ENCODE measurements around the gene YBX1. TPM values are rescaled to one million over a fixed set of nuclear protein-coding genes. Genes with fewer than 3 reads are reported as not detected.
"Not testable (repeated sequence)": the region's sequence is repeated elsewhere in the genome, so short reads cannot be mapped to it uniquely, and the experiment has no call there.

Gene YBX1
- total RNA-seq, 1 donor from 2014 or later: 840 TPM

GRCh38 chr1:42676534-42677087, 5.6 kb upstream of the YBX1 start:
- H3K9me3 Mint-ChIP-seq: no peaks in the 10 kb centered on the region
- peaks cover 17% of the 10 kb centered on the region for H3K4me1 Mint-ChIP-seq (ENCODE audit: low read depth)
- intact Hi-C loops (cut with micrococcal nuclease): no loop called here
- H3K36me3 Mint-ChIP-seq (ENCODE audit: low read depth): peaks cover 43% of the 10 kb centered on the region
- no peaks in the 10 kb centered on the region for H3K27me3 Mint-ChIP-seq (ENCODE audit: low read depth)
- H3K4me3 Mint-ChIP-seq (ENCODE audit: low read depth): no peak overlapping the region
- H3K27ac Mint-ChIP-seq: no peak overlapping the region
- no peak for DNase-seq (ENCODE audit: low spot score)

GRCh38 chr1:42679364-42679983, 2.7 kb upstream of the YBX1 start:
- no peak for DNase-seq (ENCODE audit: low spot score)
- H3K4me1 Mint-ChIP-seq (ENCODE audit: low read depth): peaks cover 24% of the 10 kb centered on the region
- intact Hi-C loops (cut with micrococcal nuclease): no loop called here
- H3K27ac Mint-ChIP-seq: no peak overlapping the region
- H3K36me3 Mint-ChIP-seq (ENCODE audit: low read depth): peaks cover 41% of the 10 kb centered on the region
- H3K9me3 Mint-ChIP-seq: no peaks in the 10 kb centered on the region
- H3K4me3 Mint-ChIP-seq (ENCODE audit: low read depth): no peak overlapping the region
- H3K27me3 Mint-ChIP-seq (ENCODE audit: low read depth): no peaks in the 10 kb centered on the region

- H3K4me3 Mint-ChIP-seq (ENCODE audit: low read depth): peak overlapping the region; percentile 95
- intact Hi-C loops (cut with micrococcal nuclease): loop anchor here (5.0 to 10.0 kb wide), 4 partner anchors 242 to 1695 kb away; partner anchors contain the start of genes ELOVL1 and FOXJ3
These were observed 2.2 kb upstream of the YBX1 start for GRCh38 chr1:42680055-42680454.

GRCh38 chr1:42680921-42681683, 1.1 kb upstream of the YBX1 start:
- H3K4me3 Mint-ChIP-seq (ENCODE audit: low read depth): peak overlapping the region; percentile 95
- peak overlapping the region; percentile 96 for H3K27ac Mint-ChIP-seq

More at GRCh38 chr1:42680055-42680454, 2.2 kb upstream of the YBX1 start:
- Mint-ChIP-seq H3K36me3 (ENCODE audit: low read depth) (peaks cover 41% of the 10 kb centered on the region), H3K4me1 (ENCODE audit: low read depth) (peaks cover 30% of the 10 kb centered on the region), H3K27ac (no peak overlapping the region), H3K27me3 (ENCODE audit: low read depth) (no peaks in the 10 kb centered on the region), H3K9me3 (no peaks in the 10 kb centered on the region)
- no peak for DNase-seq (ENCODE audit: low spot score)

GRCh38 chr1:42682484-42682738, 193 bp downstream of the YBX1 start:
- DNase-seq (ENCODE audit: low spot score): not testable (repeated sequence)

More at GRCh38 chr1:42680921-42681683, 1.1 kb upstream of the YBX1 start:
- no peaks in the 10 kb centered on the region for H3K27me3 Mint-ChIP-seq (ENCODE audit: low read depth)
- H3K4me1 Mint-ChIP-seq (ENCODE audit: low read depth): peaks cover 38% of the 10 kb centered on the region
- H3K36me3 Mint-ChIP-seq (ENCODE audit: low read depth): peaks cover 42% of the 10 kb centered on the region
- intact Hi-C loops (cut with micrococcal nuclease): loop anchor here (1.0 to 10.0 kb wide), 5 partner anchors 23 to 1696 kb away; partner anchors contain the start of genes ELOVL1, FOXJ3 and PPIH
- H3K9me3 Mint-ChIP-seq: no peaks in the 10 kb centered on the region
- DNase-seq (ENCODE audit: low spot score): no peak

GRCh38 chr1:42682739-42683531, 717 bp downstream of the YBX1 start:
- Mint-ChIP-seq H3K27me3 (ENCODE audit: low read depth) (no peaks in the 10 kb centered on the region), H3K9me3 (no peaks in the 10 kb centered on the region), H3K36me3 (ENCODE audit: low read depth) (peaks cover 55% of the 10 kb centered on the region), H3K4me3 (ENCODE audit: low read depth) (peak overlapping the region; percentile 97), H3K27ac (peak overlapping the region; percentile 86), H3K4me1 (ENCODE audit: low read depth) (peaks cover 53% of the 10 kb centered on the region)
- peak; percentile 61 for DNase-seq (ENCODE audit: low spot score)
- intact Hi-C loops (cut with micrococcal nuclease): loop anchor here (1.0 to 10.0 kb wide), 6 partner anchors 84 to 1698 kb away; partner anchors contain the start of genes C1orf50, ELOVL1, FOXJ3 and P3H1

More at GRCh38 chr1:42682484-42682738, 193 bp downstream of the YBX1 start:
- not testable (repeated sequence) for H3K27me3 Mint-ChIP-seq (ENCODE audit: low read depth); H3K9me3 Mint-ChIP-seq
- Mint-ChIP-seq H3K36me3 (ENCODE audit: low read depth) (peaks cover 50% of the 10 kb centered on the region), H3K4me1 (ENCODE audit: low read depth) (peaks cover 48% of the 10 kb centered on the region), H3K4me3 (ENCODE audit: low read depth) (peak overlapping the region; percentile 95), H3K27ac (peak overlapping the region; percentile 96)
- intact Hi-C loops (cut with micrococcal nuclease): loop anchor here (1.0 to 10.0 kb wide), 6 partner anchors 85 to 1698 kb away; partner anchors contain the start of genes C1orf50, ELOVL1, FOXJ3 and P3H1

GRCh38 chr1:42684139-42684538, 1.9 kb downstream of the YBX1 start:
- Mint-ChIP-seq H3K27ac (peak overlapping the region; percentile 79), H3K36me3 (ENCODE audit: low read depth) (peaks cover 60% of the 10 kb centered on the region), H3K4me3 (ENCODE audit: low read depth) (peak overlapping the region; percentile 97), H3K4me1 (ENCODE audit: low read depth) (peaks cover 61% of the 10 kb centered on the region), H3K27me3 (ENCODE audit: low read depth) (no peaks in the 10 kb centered on the region), H3K9me3 (no peaks in the 10 kb centered on the region)
- intact Hi-C loops (cut with micrococcal nuclease): loop anchor here (5.0 to 10.0 kb wide), 4 partner anchors 238 to 1699 kb away; partner anchors contain the start of genes ELOVL1 and FOXJ3
- no peak for DNase-seq (ENCODE audit: low spot score)

- H3K27me3 Mint-ChIP-seq (ENCODE audit: low read depth): no peaks in the 10 kb centered on the region
- DNase-seq (ENCODE audit: low spot score): no peak
- H3K4me3 Mint-ChIP-seq (ENCODE audit: low read depth): peak overlapping the region; percentile 30
- intact Hi-C loops (cut with micrococcal nuclease): loop anchor here (10.0 kb wide), 3 partner anchors 352 to 1702 kb away; partner anchors contain the start of genes ELOVL1 and FOXJ3
- H3K4me1 Mint-ChIP-seq (ENCODE audit: low read depth): peaks cover 66% of the 10 kb centered on the region
- H3K27ac Mint-ChIP-seq: no peak overlapping the region
- no peaks in the 10 kb centered on the region for H3K9me3 Mint-ChIP-seq
- H3K36me3 Mint-ChIP-seq (ENCODE audit: low read depth): peaks cover 75% of the 10 kb centered on the region
These were observed 4.2 kb downstream of the YBX1 start for GRCh38 chr1:42686418-42686817.

GRCh38 chr1:42689912-42690311, 7.7 kb downstream of the YBX1 start:
- intact Hi-C loops (cut with micrococcal nuclease): loop anchor here (10.0 kb wide), 3 partner anchors 355 to 1705 kb away; partner anchors contain the start of genes ELOVL1 and FOXJ3
- Mint-ChIP-seq H3K27me3 (ENCODE audit: low read depth) (no peaks in the 10 kb centered on the region), H3K4me3 (ENCODE audit: low read depth) (no peak overlapping the region), H3K36me3 (ENCODE audit: low read depth) (peaks cover 83% of the 10 kb centered on the region), H3K9me3 (no peaks in the 10 kb centered on the region), H3K4me1 (ENCODE audit: low read depth) (peaks cover 69% of the 10 kb centered on the region), H3K27ac (no peak overlapping the region)
- no peak for DNase-seq (ENCODE audit: low spot score)

- Mint-ChIP-seq H3K27ac (peak overlapping the region; percentile 38), H3K27me3 (ENCODE audit: low read depth) (no peaks in the 10 kb centered on the region), H3K36me3 (ENCODE audit: low read depth) (peaks cover 83% of the 10 kb centered on the region), H3K9me3 (no peaks in the 10 kb centered on the region), H3K4me3 (ENCODE audit: low read depth) (no peak overlapping the region), H3K4me1 (ENCODE audit: low read depth) (peaks cover 70% of the 10 kb centered on the region)
- intact Hi-C loops (cut with micrococcal nuclease): no loop called here
- no peak for DNase-seq (ENCODE audit: low spot score)
These were observed 8.4 kb downstream of the YBX1 start for GRCh38 chr1:42690477-42691156.

GRCh38 chr1:42691157-42691498, 8.9 kb downstream of the YBX1 start:
- no peak overlapping the region for H3K4me3 Mint-ChIP-seq (ENCODE audit: low read depth)
- H3K27ac Mint-ChIP-seq: no peak overlapping the region
- intact Hi-C loops (cut with micrococcal nuclease): no loop called here
- H3K9me3 Mint-ChIP-seq: no peaks in the 10 kb centered on the region
- DNase-seq (ENCODE audit: low spot score): no peak
- H3K27me3 Mint-ChIP-seq (ENCODE audit: low read depth): no peaks in the 10 kb centered on the region
- peaks cover 66% of the 10 kb centered on the region for H3K4me1 Mint-ChIP-seq (ENCODE audit: low read depth)
- H3K36me3 Mint-ChIP-seq (ENCODE audit: low read depth): peaks cover 83% of the 10 kb centered on the region

GRCh38 chr1:42692461-42692860, 10.2 kb downstream of the YBX1 start:
- Mint-ChIP-seq H3K9me3 (no peaks in the 10 kb centered on the region), H3K27ac (no peak overlapping the region), H3K4me1 (ENCODE audit: low read depth) (peaks cover 56% of the 10 kb centered on the region), H3K36me3 (ENCODE audit: low read depth) (peaks cover 84% of the 10 kb centered on the region), H3K4me3 (ENCODE audit: low read depth) (no peak overlapping the region), H3K27me3 (ENCODE audit: low read depth) (no peaks in the 10 kb centered on the region)
- DNase-seq (ENCODE audit: low spot score): no peak
- intact Hi-C loops (cut with micrococcal nuclease): loop anchor here (1.0 kb wide), 1 partner anchor 24 kb away; no protein-coding TSS in a partner anchor
